GM19099 (cell line): Measurements from ENCODE around the gene THBS3.

Experiments used
- POLR2A ChIP-seq: IDR thresholded peaks from 3 replicates; pipeline ENCODE4 v1.6.1; 2011; ENCODE audit warnings: low read depth; ENCODE audit not compliant: insufficient read length; ENCODE audit errors: extremely low read depth

The THBS3 gene

DNA sequence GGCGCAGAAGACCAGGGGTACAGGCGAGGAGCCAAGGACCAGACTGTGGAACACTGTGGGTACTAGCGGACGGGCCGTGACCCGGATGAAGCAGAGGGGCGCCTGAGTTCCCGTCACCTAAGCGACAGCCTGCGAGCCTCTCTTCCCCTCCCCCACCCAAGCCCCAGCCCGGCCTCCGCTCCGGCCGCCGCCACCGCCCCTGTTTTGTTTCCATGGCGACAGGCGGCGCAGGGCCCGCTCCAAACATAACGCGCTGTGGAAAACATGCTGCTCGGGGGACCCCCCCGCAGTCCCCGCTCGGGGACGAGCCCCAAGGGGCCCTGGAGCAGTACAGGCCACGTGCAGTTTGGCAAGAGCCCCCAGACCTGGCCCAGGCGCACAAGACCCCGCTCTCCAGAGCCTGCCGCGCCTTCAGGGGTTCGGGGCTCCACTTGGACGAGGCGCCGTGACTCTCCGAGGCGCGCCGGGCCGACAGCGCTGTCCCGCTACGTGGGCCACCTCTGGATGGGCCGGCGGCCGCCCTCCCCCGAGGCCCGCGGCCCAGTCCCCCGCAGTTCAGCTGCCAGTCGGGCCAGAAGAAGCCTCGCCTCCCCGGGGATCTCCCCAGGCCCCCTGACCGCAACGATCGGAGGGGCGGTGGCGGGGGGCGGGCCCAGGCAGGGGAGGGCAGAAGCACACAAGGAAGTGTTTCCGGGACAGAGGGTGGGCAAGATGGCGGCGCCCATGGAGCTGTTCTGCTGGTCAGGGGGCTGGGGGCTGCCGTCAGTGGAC is 1.0 kb upstream of the THBS3 start, which contains the start of gene MTX1:
TSS of gene MTX1 (plus strand) at position 155 of the 771 bp plus-strand sequence. CDS start at position 265, 110 bp downstream.
- peak; percentile 65 for TF ChIP-seq POLR2A

DNA sequence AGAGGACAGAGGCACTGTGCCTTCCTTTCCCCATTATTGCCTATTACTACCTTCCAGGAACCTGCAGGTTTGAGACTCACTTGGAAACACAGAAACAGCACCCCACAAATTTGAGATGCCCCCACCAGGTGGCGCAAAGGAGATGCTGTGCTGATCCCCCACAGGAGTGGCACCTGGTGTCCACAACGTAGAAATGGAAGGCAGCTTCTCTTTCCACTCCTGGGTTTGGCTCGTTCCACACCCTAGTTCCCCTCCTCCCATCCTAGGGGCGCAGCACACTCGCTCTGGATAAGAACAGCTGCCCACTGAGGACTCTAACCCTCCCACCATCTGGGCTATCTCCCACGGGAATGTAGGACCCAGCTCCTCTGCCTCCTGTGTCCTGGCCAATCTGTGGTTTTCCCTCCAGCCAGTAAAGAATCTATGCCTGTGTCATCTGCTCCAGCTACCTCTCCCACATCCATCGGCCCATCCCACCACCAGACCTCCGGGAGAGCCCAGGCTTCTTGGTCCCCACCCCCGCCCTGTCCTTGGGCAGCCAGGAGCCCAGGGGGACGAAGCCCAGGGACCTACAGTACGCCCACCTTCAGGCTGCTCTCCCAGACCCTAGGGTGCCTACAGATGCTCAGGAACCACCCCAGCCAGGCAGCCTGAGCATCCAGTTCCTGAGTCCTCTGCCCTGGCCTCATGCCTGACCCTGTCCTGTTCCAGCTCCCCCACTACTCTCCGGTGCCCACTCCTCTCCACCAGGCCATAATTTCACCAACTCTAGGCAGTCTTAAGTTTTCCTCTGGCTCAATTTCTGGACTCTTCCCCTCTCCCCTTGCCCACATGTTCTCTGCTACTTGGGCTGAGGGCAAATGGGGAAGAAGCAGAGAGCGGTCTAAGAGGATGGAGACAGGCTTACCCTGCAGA is 549 bp downstream of the THBS3 start:
- no peak for TF ChIP-seq POLR2A

DNA sequence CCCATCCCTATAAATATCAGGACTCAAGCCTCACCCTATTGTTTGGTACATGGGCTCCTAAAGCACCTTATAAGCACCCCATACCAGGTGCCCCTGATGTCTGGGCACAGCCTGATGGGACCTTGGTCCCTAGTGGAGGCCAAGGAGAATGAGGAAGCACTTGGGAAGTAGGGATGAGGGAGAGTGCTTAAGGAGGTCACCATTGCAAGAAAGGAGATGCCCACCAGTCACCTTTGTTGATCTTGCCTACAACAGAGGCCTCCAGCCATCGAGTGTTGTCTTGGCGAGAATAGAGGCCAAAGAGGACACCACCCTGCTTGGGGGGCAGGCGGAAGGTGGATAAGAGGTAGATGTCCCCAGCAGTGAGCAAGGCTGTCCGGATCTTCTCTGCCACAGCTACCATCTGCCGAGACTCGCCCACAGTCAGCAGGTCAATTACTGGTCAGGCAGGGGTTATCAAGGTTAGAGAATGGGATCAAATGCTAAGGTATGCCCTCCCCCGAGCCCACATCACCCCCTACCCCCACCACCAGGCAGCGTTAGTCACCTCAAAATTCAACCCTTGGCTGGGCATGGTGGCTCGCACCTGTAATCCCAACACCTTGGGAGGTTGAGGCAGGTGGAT is 1.6 kb downstream of the THBS3 start:
- no peak for TF ChIP-seq POLR2A

DNA sequence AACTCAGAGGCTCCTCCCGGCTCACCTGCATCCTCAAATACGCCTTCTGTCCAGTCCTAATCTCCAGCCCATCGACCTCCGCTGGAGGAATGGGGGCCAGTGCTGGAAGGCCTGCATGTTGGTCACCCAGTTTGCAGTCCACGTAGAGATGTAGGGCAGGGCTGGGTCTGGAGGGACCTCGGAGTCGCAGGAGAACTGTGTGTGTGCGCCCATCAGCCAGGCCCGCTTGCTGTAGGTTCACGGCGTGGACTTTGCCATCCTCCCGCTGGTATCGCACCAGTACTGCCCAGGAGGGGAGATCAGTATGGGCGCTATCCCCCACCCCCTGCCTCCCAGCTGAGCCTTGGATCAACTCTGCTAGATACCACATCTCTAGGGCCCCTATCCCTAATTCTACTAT is 2.7 kb downstream of the THBS3 start:
- no peak for TF ChIP-seq POLR2A

DNA sequence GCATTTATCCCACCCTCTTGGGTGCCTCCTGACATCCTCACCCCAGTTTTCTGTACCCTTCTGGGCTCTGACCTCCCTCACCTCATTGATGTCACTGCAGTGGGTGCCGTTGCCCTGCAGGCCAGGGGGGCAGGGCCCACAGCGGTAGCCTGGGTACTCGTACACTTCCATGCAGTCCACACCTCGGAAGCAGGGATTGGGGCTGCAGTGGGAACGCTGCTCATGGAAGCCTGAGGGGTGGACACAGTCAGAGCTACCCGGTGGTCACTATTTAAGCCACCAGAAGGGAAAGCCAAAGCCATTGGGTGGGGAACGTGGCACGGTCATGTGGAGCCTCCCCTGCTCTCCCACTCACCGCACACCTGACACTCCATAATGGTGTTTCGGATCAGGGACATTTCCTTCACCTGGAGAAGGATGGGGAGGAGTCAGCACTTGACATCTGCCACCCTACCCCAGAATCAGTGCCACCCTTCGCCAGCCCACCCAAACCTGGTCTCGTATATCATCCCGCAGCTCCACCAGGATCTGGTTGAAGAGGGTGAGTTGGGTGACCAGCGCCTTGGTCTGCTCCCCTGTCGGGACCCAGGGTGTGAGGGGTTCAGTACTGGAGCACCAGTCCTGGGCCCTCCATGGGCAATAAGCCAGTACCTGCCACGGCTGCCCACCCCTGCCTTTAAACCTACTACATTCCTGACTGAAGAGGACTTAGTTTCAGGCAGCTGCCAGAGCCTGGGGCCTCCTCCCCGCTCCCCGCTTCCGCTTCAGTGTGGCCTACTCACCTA is 4.8 kb downstream of the THBS3 start:
- TF ChIP-seq POLR2A: no peak

DNA sequence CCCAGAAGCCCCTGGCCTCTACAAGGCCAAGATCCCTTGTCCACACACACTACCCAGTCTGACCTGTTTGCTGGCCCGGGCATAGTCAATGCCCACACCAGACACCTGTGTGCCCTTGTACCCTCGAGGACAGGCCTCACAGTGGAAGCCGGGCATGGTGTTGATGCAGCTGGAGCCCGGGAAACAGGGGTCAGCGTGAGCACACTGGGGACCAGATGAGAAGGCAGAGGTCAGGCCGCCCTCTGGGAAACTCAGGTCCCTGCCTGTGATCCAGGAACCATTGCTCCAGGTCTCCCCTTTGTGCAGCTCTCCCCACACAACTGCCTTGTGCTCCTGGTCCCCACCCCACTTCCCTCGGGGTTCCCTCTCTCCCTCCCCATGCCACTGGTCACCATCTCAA is 5.5 kb downstream of the THBS3 start:
- no peak for TF ChIP-seq POLR2A

DNA sequence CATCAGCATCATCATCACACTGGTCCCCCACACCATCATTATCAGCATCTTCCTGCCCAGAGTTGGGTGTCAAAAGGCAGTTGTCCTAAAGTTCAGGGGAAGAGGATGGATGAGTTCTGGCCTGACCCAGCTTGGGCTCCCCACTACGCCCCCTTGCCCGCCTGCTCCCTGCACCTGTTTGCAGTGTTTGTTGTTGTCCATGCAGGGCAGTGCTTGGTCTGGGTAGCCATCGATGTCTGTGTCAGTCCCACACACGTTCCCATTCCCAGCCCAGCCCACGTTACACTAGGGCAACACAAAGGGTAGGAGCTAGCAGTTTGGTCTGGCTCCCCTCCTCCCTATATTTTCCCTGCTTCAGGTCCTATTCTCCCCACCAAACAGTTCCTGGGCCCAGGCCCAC is 6.8 kb downstream of the THBS3 start:
- no peak for TF ChIP-seq POLR2A

DNA sequence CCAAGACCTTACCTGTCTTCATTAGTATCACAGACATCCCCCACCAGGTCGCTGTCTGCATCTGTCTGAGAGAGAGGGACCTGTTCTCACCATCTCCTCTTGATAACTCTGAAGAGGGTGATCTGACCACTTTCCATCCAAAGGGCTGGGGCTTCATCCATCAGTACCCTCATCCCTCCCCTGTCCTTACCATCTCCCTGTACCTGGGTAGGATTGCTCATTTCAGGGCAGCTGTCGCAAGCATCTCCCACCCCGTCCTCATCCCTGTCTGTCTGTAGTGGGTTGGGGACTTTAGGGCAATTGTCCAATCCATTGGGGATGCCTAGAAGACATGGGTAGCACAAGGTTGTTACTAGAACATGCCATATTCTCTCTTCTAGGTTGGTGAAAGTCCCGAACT is 7.9 kb downstream of the THBS3 start:
- no peak for TF ChIP-seq POLR2A

DNA sequence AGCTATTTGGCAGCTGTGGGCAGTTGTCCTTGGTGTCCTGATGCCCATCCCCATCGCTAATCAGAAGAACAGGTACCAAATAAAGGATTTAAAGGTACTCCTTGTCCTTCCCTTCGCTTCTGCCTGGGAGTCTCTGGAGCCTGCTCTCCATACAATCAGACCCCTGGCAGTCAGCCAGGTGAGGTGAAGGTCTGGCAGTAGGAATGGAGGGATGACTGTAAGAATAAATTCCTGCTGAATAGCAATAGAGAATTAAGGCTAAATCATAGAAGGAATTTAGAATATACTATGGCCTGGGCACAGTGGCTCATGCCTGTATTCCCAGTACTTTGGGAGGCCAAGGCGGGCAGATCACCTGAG is 9.2 kb downstream of the THBS3 start:
- no peak for TF ChIP-seq POLR2A

DNA sequence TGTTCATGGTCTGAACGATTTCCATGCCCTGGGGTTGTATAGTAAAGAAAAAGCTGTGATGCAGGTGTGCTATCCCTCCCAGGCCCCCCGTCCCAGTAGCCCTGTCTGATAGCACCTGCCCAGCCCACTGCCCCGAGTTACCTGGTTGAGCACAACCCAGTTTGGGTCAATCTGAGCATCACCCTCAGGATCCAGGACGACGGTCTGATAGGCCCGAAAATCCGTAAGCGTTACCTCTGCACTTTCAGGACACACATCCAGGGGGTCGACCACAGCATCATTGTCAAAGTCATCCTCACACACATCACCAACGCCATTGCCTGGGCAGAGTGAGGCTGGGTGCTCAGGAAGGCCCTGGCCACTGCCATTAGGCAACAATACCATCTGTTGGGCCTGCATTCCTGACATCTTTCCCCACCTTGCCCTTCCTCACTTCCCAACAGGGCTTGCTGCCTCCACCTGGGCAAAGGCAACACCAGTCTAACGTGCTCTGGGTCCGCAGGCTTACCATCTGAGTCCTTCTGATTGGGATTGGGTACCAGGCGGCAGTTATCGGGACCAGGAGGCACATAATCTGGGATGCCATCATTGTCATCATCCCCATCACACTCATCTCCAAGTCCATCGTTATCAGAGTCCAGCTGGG is 9.7 kb downstream of the THBS3 start:
- no peak for TF ChIP-seq POLR2A

DNA sequence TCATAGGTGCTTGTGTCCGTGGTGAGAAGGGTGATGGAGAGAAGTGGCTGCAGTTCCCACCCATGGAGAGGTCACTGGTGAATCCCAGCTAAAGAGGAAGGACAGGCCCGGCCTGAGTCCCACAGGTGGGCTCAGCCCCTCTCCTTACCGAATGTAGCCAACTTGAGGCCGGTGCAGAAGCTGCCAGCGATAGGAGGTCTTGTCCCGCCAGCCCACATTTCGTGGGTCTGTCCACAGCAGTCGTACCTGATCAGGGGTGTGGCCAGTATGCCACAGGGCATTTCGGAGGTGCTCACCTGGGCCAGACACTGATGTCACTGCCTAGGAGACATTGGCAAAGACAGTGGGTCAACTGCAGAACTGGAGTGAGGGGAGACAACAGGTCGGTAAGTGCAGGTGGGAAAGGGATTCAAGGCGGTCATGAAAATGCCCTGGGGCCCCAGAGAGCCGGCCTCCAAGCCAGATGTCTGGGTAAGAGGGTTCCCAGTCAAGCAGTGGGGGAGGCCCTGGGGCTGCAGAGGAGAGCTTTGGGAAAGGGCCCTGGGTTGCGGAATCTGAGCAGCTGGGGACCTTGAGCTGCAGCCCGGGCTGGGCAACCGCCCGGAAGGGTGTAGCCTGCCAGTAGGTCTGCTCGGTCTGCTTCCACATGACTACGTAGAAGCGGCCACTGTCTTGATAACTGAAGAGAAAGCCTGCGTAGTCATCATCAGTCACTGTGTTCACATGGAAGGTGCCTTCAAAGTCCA is 10.6 kb downstream of the THBS3 start:
- TF ChIP-seq POLR2A: no peak

DNA sequence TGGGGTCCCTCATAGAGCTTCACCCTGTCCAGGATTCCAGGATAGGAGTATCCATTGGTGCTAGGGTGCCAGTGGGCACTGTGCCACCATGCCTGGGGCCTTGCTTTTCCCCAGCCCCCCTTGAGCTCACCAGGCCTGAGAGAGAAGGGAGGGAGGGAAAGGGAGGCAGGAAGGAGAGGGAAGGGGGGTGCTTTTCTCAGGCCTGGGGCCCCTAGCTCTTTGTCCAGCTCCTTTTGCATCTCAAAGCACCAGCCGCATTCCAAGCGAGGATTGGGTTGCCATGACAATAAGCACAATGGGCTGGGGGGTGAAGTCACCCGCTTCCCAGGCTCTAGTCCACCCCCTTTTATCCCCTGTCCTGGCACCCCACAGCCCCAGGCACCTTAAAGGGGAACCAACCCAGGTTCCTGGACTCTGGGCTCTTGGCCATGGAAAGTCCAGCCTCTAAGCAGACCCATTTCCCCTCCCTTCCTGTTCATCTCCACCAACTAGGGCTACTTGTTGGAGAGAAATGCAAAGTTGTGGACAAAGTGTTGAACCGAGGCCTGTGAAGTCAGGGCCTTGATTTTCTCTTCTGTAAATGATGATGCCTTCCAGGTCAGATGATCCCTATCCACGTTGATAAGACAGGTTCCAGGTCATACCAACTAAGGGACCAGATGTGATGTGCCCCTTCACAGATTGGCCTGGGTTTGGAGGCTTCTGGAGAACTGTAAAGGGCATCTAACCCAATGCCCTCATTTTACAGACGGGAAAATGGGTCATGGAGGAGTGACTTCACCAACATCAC is 11.4 kb downstream of the THBS3 start:
- no peak for TF ChIP-seq POLR2A
